ENCODE results near the gene BPIFB2.
A peak's percentile ranks its signal among the peaks of the same experiment; 100 is the strongest.

The BPIFB2 gene

GRCh38 chr20:32991792-32992641, 15.5 kb upstream of the BPIFB2 start:
- Histone ChIP-seq H3K4me3 (peak overlapping the region; percentile 33), H3K9ac (peak overlapping the region; percentile 59; the same call in 1 of the 2 replicates), H3K27ac (peak overlapping the region; percentile 90), H3K4me1 (peaks cover 64% of the 10 kb centered on the region), H3K4me2 (peak overlapping the region; percentile 83), H3K9me3 (peaks cover 20% of the 10 kb centered on the region), H4K20me1 (no peaks in the 10 kb centered on the region), H3K36me3 (no peaks in the 10 kb centered on the region), H3K27me3 (no peaks in the 10 kb centered on the region)
- TF ChIP-seq Cebpa-rat (IDR thresholded peaks at IDR 0.05), result no peak

- TF ChIP-seq Cebpa-rat (IDR thresholded peaks at IDR 0.05), result no peak
- Histone ChIP-seq H3K36me3 (no peaks in the 10 kb centered on the region), H3K4me2 (peak overlapping the region; percentile 83), H3K9ac (no peak overlapping the region; the same call in 1 of the 2 replicates), H4K20me1 (no peaks in the 10 kb centered on the region), H3K27me3 (no peaks in the 10 kb centered on the region), H3K27ac (peak overlapping the region; percentile 90), H3K4me3 (no peak overlapping the region), H3K4me1 (peaks cover 50% of the 10 kb centered on the region), H3K9me3 (peaks cover 20% of the 10 kb centered on the region)
These were observed 13.9 kb upstream of the BPIFB2 start for GRCh38 chr20:32993496-32994050.

GRCh38 chr20:32995802-32996201, 11.7 kb upstream of the BPIFB2 start:
- peaks cover 20% of the 10 kb centered on the region for H3K9me3 ChIP-seq
- no peaks in the 10 kb centered on the region for H3K36me3 ChIP-seq
- no peak for TF ChIP-seq Cebpa-rat (IDR thresholded peaks at IDR 0.05)
- H3K27me3 ChIP-seq, result no peaks in the 10 kb centered on the region
- H3K27ac ChIP-seq, result no peak overlapping the region
- no peaks in the 10 kb centered on the region for H4K20me1 ChIP-seq
- no peak overlapping the region for H3K4me3 ChIP-seq
- H3K4me2 ChIP-seq, result no peak overlapping the region
- H3K4me1 ChIP-seq, result peaks cover 39% of the 10 kb centered on the region
- no peak overlapping the region for H3K9ac ChIP-seq

- H3K27me3 ChIP-seq, result no peaks in the 10 kb centered on the region
- H3K4me1 ChIP-seq, result peaks cover 23% of the 10 kb centered on the region
- no peak overlapping the region for H3K27ac ChIP-seq
- no peak overlapping the region for H3K9ac ChIP-seq
- H3K4me3 ChIP-seq, result no peak overlapping the region
- no peaks in the 10 kb centered on the region for H3K36me3 ChIP-seq
- H3K9me3 ChIP-seq, result peaks cover 20% of the 10 kb centered on the region
- H3K4me2 ChIP-seq, result no peak overlapping the region
- TF ChIP-seq Cebpa-rat (IDR thresholded peaks at IDR 0.05), result no peak
- H4K20me1 ChIP-seq, result no peaks in the 10 kb centered on the region
These were observed 10.1 kb upstream of the BPIFB2 start for GRCh38 chr20:32997431-32997830.

GRCh38 chr20:32999603-33000250, 7.8 kb upstream of the BPIFB2 start:
- H3K9ac ChIP-seq, result no peak overlapping the region
- no peaks in the 10 kb centered on the region for H3K36me3 ChIP-seq
- peaks cover 6% of the 10 kb centered on the region for H3K4me1 ChIP-seq
- H3K9me3 ChIP-seq, result peaks cover 16% of the 10 kb centered on the region
- no peaks in the 10 kb centered on the region for H3K27me3 ChIP-seq
- H3K4me3 ChIP-seq, result no peak overlapping the region
- peak overlapping the region; percentile 28; the same call in 1 of the 2 replicates for H3K4me2 ChIP-seq
- H3K27ac ChIP-seq, result no peak overlapping the region
- H4K20me1 ChIP-seq, result no peaks in the 10 kb centered on the region
- no peak for TF ChIP-seq Cebpa-rat (IDR thresholded peaks at IDR 0.05)

- Histone ChIP-seq H3K27ac (no peak overlapping the region), H3K9ac (no peak overlapping the region), H3K36me3 (no peaks in the 10 kb centered on the region), H3K9me3 (peaks cover 4% of the 10 kb centered on the region), H3K27me3 (no peaks in the 10 kb centered on the region), H3K4me1 (peaks cover 6% of the 10 kb centered on the region), H4K20me1 (no peaks in the 10 kb centered on the region), H3K4me2 (no peak overlapping the region), H3K4me3 (no peak overlapping the region)
- TF ChIP-seq Cebpa-rat (IDR thresholded peaks at IDR 0.05), result no peak
These were observed 6.6 kb upstream of the BPIFB2 start for GRCh38 chr20:33000802-33001466.

GRCh38 chr20:33002087-33002808, 5.3 kb upstream of the BPIFB2 start:
- H3K4me3 ChIP-seq, result no peak overlapping the region
- no peaks in the 10 kb centered on the region; the same call in 1 of the 2 replicates for H3K27me3 ChIP-seq
- H3K9ac ChIP-seq, result no peak overlapping the region
- TF ChIP-seq Cebpa-rat (IDR thresholded peaks at IDR 0.05), result no peak
- no peaks in the 10 kb centered on the region for H3K9me3 ChIP-seq
- peaks cover 6% of the 10 kb centered on the region for H3K4me1 ChIP-seq
- no peak overlapping the region for H3K4me2 ChIP-seq
- no peak overlapping the region for H3K27ac ChIP-seq
- no peaks in the 10 kb centered on the region for H4K20me1 ChIP-seq
- no peaks in the 10 kb centered on the region for H3K36me3 ChIP-seq

- peaks cover 21% of the 10 kb centered on the region for H3K4me1 ChIP-seq
- no peaks in the 10 kb centered on the region for H3K9me3 ChIP-seq
- no peak within 1 kb of the TSS for H3K4me3 ChIP-seq
- H3K27ac ChIP-seq, result no peak within 1 kb of the TSS
- no peaks in the 10 kb centered on the region for H4K20me1 ChIP-seq
- H3K9ac ChIP-seq, result no peak within 1 kb of the TSS
- H3K27me3 ChIP-seq, result no peaks in the 10 kb centered on the region; the same call in 1 of the 2 replicates
- no peak within 1 kb of the TSS for H3K4me2 ChIP-seq
- TF ChIP-seq Cebpa-rat (IDR thresholded peaks at IDR 0.05), result no peak
- H3K36me3 ChIP-seq, result no peaks in the 10 kb centered on the region
These were observed 3.3 kb upstream of the BPIFB2 start, which contains the start of gene SUN5 for GRCh38 chr20:33004141-33004751. Gene SUN5 (minus strand): TSS chr20:33004433. CDS start chr20:33004340, 93 bp downstream.

Measured in BLaER1 (cell line).